DND-41 (cell line): ENCODE measurements around the gene THSD7B.

Experiments
- CTCF ChIP-seq: IDR thresholded peaks from 2 replicates; pipeline ENCODE4 v1.5.1; 2012; ENCODE audit warnings: borderline replicate concordance, low read length, moderate library complexity, mild to moderate bottlenecking; ENCODE audit not compliant: poor library complexity, severe bottlenecking; ENCODE audit errors: extremely low read depth
- EZH2 ChIP-seq: IDR thresholded peaks from 3 replicates; pipeline ENCODE4 v1.6.1; 2012; ENCODE audit warnings: borderline replicate concordance, low read depth, mild to moderate bottlenecking, moderate library complexity, low read length, inconsistent platforms; ENCODE audit not compliant: severe bottlenecking

- TF ChIP-seq CTCF (no peak), EZH2 (no peak)
Observed at GRCh38 chr2:137111896-137112295, 346.6 kb downstream of the THSD7B start.
